Measurements from ENCODE around the gene SNAPC4.

Gene SNAPC4

DNA sequence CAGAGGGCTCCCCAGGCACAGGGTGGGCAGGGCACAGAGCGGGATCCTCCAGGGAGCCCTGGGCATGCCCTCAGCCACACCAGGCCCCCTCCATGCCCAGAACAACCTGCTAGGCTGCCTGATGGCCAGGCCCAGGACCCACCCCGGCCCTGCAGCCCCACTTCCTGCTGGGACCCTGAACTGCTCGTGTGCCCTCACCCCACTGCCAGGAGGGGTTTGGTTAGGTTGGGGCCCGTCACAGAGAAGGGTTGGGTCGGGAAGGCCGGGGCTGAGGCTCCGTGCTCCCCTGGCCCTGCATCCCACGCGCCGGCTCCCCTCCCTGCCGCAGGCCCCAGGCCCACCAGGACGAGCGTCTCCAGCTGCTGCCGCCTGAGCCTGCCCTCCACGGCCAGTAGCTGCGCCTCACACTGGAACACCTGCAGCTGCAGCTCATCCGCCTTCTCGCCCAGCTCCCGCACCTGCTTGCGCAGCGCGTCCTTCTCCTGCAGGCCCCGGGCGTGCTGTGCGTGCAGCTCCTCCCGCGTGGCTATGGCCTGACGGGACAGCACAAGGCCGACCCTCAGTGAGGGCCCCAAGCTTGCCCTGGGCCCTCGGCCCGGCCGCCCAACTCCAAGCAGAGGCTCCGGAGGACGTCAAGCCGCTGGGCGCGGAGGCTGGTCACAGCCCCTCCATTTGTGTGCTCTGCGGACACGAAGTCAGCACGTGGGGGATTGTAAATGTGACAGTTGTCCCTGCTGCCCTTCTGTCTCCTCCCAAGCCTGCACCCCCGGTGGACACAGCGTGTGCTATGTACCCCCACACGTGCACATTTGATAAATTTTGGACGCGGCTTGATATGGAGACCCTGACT, 32.4 kb downstream of the SNAPC4 start:
- no peak for DNase-seq

GRCh38 chr9:136366826-136367225, 33.1 kb downstream of the SNAPC4 start:
- DNase-seq = no peak

GRCh38 chr9:136365775-136366222, 34.2 kb downstream of the SNAPC4 start:
- DNase-seq = no peak

- no peak for DNase-seq
Measured at GRCh38 chr9:136364942-136365774, 34.8 kb downstream of the SNAPC4 start.

DNA sequence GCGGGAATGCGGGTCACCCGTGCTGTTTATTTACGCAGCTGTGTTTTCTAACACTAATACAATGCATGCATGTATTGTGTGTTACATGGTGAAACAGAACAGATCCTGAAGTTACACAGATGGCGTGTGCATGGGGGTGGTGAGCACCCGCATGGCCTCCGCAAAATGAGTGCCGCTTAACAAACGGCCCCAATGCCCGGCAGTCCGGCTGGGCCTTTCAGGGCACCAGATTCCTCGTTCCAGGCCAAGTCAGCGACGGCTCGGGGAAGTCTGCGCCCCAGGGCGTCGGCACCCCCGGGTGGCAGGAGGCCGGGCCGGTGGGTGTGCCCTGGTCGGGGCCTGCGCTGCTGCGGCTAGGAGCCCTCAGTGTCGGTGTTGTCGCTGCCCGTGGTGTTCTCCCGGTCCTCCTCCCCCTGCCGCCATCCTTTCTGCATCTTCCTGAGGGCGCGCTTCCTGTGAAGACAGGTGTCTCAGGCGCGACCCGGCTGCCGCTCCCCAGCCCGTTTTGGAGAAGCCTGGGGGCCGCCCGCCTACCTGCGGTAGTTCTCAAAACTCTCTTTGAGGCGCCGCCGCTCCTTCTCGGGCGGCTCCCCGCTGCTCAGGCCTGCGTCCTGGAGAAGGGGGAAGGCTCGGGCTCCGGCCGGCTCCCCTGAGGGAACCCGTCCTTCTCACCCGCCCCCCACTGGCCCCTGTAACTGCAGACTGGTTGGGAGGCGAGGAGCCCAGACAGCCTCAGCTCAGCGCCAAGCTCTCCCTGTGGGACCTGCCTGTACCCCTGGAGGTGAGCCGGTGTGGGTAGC, 35.8 kb downstream of the SNAPC4 start:
- no peak for DNase-seq

GRCh38 chr9:136363106-136363948, 36.6 kb downstream of the SNAPC4 start, which contains the start of gene DNLZ:
Gene DNLZ (minus strand): TSS chr9:136363744. CDS start chr9:136363714, 30 bp downstream.
- DNase-seq = peak; percentile 99

- DNase-seq = no peak
Measured at GRCh38 chr9:136362450-136362784, 37.6 kb downstream of the SNAPC4 start.

DNA sequence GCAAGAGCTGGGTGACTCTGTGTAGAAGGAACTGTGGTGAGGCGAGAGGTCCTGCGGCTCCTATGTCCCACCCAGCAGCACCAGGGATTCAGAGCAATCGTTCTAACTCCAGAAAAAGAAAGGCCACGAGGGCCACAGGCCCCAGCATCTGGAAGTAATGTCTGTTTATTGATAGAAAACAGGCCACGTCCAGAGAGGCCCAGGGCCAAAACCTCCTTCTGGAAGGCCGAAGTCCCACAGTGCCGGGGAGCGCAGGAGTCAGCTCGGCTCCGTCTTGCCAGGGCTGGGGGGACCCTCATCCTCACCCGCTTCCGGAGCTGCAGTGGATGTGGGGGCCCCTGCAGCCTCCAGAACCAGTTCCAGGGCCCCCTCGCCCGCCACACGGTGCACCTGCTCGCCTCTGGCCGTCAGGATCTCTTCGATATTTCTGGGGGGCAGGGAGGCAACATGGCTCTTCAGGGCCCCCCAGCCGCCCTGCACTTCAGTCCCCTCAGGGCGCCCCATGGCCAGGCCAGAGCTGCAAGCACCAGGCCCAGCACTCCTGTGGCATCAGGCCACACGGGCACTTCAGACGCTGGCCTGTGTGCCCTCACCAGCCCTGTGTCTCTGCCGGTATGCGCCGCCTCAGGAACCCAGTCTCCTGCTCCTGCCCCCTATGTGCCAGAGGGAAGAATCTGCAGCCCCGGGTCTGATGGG, 38.1 kb downstream of the SNAPC4 start:
- no peak for DNase-seq

GRCh38 chr9:136361047-136361753, 38.8 kb downstream of the SNAPC4 start:
- no peak for DNase-seq

DNA sequence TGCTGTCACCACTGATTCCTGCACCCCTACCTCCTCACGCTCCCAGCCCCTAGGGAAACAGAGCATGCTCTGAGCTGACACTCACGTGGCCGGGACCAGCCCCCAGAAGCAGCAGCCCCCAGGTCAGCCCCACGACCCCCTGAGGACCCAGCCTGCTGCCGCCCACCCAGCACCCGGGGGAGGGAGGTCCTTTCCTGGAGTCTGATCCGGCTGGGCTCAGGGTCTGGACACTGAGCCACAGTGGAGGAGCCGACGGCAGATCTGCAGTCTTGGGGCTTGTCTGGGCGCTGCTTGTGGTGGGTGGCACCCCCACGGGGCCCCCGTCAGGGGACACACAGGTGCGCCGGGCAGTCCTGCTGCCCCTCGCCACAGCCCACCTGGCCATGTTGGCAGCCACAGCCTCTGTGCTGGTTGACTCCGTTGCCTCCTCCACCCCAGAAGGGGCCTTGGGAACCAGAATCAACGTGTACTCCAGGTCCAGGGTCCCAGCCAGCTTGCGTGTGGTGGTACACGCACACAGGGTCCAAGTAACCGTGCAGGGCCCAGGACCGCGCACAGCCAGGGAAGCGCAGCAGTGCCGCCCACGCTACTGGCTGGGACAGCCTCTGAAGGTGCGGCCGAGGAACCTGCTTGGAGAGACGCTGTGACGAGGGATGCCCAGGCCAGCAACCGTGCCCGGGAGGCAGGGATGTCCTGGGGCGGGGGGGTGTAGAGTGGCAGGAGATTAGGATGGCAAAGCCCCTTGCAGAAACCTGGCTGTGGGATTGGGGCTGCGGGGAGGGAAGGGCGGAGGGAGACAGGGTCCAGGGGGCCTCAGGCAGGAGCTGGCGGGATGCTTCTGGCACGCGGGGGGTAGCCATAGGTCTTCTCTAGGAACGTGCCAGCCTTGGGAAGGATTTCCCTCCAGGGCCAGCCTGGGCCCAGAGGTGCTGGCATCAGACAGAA, 39.9 kb downstream of the SNAPC4 start:
- no peak for DNase-seq

DNA sequence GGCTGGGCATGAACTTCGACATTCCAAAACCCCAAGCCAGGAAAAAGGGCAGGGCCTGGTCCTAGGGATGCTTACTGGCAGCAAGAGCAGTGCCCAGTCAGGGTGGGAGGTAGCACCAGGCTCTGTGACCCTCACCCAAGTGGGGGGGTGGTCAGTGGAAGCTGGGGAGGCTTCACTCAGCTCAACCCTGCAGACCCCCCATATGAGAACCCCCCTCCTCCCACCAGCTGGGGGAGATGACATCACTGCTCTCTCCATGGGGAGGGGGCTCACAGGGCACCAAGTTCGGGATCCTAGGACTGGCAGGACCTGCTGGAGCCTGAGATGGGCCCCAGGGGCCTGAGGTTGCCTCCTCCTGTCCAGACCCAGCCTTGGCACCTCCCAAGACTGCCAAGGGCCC, 41.1 kb downstream of the SNAPC4 start:
- DNase-seq = no peak

DNA sequence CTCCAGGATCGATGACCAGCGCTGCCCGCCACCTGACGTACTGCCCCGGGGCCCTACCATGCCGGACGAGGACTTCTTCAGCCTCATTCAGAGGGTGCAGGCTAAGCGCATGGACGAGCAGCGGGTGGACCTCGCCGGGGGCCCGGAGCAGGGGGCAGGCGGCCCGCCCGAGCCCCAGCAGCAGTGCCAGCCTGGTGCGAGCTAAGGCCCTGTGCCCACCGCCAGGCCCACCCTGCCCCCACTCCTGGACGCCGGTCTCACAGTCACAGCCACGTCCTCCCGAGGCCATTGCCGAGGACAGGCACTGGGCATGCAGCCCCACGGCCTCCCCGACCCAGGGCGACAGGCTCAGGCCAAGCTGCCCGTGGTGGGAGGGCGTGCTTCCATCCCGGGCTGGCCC, 42.0 kb downstream of the SNAPC4 start:
- DNase-seq = no peak

GRCh38 chr9:136357202-136357725, 42.7 kb downstream of the SNAPC4 start:
- no peak for DNase-seq

GRCh38 chr9:136355616-136356557, 44.1 kb downstream of the SNAPC4 start:
- DNase-seq = no peak

DNA sequence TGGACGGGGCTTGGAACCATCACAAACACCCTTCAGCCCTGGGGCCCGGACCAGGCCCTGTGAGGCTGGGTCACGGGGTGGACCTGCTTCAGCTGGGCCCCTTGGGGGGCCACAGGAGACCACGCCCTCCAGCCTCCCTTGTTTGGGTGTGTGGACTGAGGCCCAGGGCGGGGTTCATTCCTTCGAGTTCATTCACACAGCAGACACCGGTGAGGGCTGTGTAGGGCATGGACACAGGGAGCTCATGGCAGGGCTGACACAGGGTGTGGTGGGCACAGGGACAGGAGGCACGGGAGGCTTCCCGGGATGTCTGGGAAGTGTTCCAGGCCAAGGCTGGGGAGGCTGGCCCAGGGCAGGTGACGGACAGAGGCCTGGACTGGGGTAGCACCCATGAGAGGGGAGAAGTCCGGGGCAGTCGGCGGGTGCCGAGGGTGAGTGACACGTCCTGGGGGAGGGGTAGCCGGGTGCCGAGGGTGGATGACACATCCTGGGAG, 45.3 kb downstream of the SNAPC4 start:
- DNase-seq = peak; percentile 79

DNA sequence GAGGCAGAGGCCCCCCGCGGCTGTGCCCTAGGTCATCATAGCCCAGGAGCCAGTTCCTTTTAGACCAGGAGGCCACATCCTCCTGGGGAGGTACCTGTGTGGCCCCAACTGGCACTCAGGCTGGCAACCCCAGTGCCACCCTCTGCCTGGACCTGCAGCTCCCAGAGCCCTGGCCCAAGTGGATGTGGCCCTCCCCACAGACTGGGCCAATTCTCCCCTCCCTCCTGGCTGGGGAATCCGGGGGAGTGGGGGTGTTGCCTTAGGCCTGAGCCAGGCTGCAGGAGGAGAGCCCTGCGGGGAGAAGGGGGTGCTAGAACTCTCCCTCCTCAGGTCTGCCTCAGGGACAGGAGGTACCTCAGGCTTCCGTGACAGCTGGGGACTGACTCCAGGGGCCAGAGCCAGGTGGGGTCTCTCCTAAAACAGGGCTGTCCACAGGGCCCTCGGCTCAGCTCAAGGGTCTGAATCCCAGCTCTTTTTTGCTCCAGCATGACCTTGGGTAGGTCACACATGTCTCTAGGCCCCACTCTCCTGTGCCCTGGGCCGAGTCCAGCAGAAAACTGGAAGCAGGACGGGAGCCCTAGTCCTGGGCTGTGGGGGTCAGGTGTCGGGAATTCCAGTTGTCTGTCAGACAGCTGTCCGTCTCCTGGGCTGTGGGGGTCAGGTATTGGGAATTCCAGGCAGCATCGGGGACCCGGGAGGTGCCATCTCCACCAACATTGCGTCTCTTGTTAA, 46.0 kb downstream of the SNAPC4 start:
- DNase-seq = no peak

- DNase-seq = no peak
Measured at GRCh38 chr9:136353088-136353487, 46.9 kb downstream of the SNAPC4 start.

Data from 8988T (cell line).